Loucy (cell line): ENCODE results near the gene KRTAP12-3.

Experiments used
- EZH2phosphoT487 ChIP-seq: fragments of 200-600 bp; IDR thresholded peaks from 2 replicates; pipeline ENCODE4 v1.6.1; 2018; ENCODE audit warnings: antibody characterized with exemption, mild to moderate bottlenecking, moderate library complexity, borderline replicate concordance
- TF ChIP-seq, protein P1 (sequence below): fragments of 200-600 bp; sonication (generic); conservative IDR thresholded peaks from 2 replicates; pipeline ENCODE4 v1.5.1; 2014; ENCODE audit warnings: mild to moderate bottlenecking, antibody characterized with exemption, low read length

DNA sequence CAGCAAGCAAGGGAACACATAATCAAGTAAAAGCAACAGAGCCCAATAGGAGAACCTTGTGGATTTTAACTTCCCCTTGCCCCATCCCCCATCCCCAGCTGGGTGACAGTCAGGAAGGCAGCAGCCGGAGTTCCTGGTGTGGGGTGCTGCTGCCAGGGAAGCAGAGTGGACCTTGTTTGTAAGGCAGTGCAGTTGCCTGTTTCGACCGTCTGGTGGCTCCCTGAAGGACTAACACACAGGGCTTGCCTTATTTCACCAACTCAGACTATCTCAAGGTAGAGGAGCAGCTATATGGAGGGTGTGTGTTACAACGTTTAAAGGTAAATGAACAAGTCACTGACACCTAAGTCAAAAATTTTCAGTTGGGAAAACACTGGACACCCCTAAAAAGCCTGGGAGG, 39.2 kb upstream of the KRTAP12-3 start:
- TF ChIP-seq, protein P1, sequence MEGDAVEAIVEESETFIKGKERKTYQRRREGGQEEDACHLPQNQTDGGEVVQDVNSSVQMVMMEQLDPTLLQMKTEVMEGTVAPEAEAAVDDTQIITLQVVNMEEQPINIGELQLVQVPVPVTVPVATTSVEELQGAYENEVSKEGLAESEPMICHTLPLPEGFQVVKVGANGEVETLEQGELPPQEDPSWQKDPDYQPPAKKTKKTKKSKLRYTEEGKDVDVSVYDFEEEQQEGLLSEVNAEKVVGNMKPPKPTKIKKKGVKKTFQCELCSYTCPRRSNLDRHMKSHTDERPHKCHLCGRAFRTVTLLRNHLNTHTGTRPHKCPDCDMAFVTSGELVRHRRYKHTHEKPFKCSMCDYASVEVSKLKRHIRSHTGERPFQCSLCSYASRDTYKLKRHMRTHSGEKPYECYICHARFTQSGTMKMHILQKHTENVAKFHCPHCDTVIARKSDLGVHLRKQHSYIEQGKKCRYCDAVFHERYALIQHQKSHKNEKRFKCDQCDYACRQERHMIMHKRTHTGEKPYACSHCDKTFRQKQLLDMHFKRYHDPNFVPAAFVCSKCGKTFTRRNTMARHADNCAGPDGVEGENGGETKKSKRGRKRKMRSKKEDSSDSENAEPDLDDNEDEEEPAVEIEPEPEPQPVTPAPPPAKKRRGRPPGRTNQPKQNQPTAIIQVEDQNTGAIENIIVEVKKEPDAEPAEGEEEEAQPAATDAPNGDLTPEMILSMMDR: no peak
- no peak for TF ChIP-seq EZH2phosphoT487
